ENCODE results near the gene SRSF7.

GRCh38 chr2:38723173-38723572, 28.0 kb downstream of the SRSF7 start:
- TF ChIP-seq POLR2A (IDR thresholded peaks at IDR 0.05) (no peak), CTCF (IDR thresholded peaks at IDR 0.05) (no peak)
